ENCODE measurements around the gene PRR9. TPM values are rescaled to one million over a fixed set of nuclear protein-coding genes. Genes with fewer than 3 reads are reported as not detected.

Gene PRR9
- total and polyA plus RNA-seq, 2 of the 8 experiments (the other 6 are each of a cell fraction or from before 2014, with no cell fraction given) = not detected

DNA sequence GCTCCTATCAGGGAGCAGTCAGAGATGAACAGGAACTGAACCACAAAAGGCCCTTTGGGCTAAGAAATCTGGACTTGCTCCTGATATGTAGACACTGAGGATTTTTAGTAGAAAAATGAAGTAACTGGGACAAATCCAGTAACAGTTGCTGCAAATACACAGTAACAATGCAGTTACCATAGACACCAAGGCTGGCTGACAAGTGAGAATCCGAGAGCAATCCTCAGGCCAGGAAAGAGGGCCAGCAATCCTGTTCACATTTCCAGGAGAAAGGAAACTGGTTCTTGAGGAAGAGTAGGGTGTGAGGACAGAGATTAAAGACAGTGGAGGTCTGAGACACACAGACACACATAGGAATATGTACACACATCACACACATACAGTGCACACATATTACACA, 32.8 kb downstream of the PRR9 start:
- Histone ChIP-seq H3K23me2 (ENCODE audit: low read depth, low read length) (no peaks in the 10 kb centered on the region), H2BK120ac (replicated peaks; ENCODE audit: low read depth, low read length) (no peak overlapping the region), H4K91ac (replicated peaks; ENCODE audit: insufficient read length, low read length) (no peak overlapping the region), H3K9ac (replicated peaks in 1 of 4; ENCODE audit: extremely low read depth in 1 of 4, low read depth in 3 of 4, low read length in 3 of 4) (no peak overlapping the region), H3K27me3 (replicated peaks in 1 of 4; ENCODE audit: control insufficient read depth in 3 of 4, extremely low read depth in 1 of 4, insufficient read depth in 3 of 4, low read length in 3 of 4) (no peaks in the 10 kb centered on the region), H3K4me3 (ENCODE audit: extremely low read depth in 1 of 4, insufficient read depth in 2 of 4, low read depth in 3 of 4, low read length in 4 of 4) (no peak overlapping the region), H2BK15ac (ENCODE audit: low read length) (no peak overlapping the region), H3K9me3 (ENCODE audit: insufficient read depth in 2 of 2, low read depth in 1 of 2, low read length in 1 of 2) (peaks cover 0 to 11% of the 10 kb centered on the region in 2 experiments; a peak in 2 of 4 replicates), H4K8ac (ENCODE audit: extremely low read depth, insufficient read depth, low read length) (no peak overlapping the region), H4K20me1 (replicated peaks in 1 of 2; ENCODE audit: control insufficient read depth in 1 of 2, insufficient read depth in 2 of 2, low read length in 2 of 2) (no peaks in the 10 kb centered on the region), H3K27ac (ENCODE audit: low read depth, low read length) (no peak overlapping the region), H3K36me3 (ENCODE audit: control insufficient read depth in 2 of 4, insufficient read depth in 4 of 4, low read length in 3 of 4) (no peaks in the 10 kb centered on the region), H3K4ac (replicated peaks; ENCODE audit: insufficient read length, low read depth, low read length) (no peak overlapping the region), H3K79me1 (ENCODE audit: low read depth, low read length) (no peaks in the 10 kb centered on the region), H3K4me2 (ENCODE audit: insufficient read depth in 1 of 2, low read depth in 2 of 2, low read length in 2 of 2) (no peak overlapping the region), H3K56ac (replicated peaks; ENCODE audit: insufficient read length, low read depth, low read length) (no peak overlapping the region), H3K18ac (ENCODE audit: extremely low read depth, low read length) (no peak overlapping the region), H3K23ac (ENCODE audit: insufficient read length) (no peak overlapping the region), H2AFZ (ENCODE audit: low read length) (no peak overlapping the region), H3K79me2 (ENCODE audit: control insufficient read depth in 1 of 2, insufficient read depth in 2 of 2, low read length in 2 of 2) (no peaks in the 10 kb centered on the region), H2BK20ac (ENCODE audit: low read length) (no peak overlapping the region), H2AK5ac (ENCODE audit: low read depth, low read length) (no peak overlapping the region), H3K4me1 (replicated peaks in 1 of 4; ENCODE audit: control insufficient read depth in 3 of 4, insufficient read depth in 4 of 4, low read length in 3 of 4) (no peaks in the 10 kb centered on the region), H2BK12ac (ENCODE audit: low read depth, low read length) (no peak overlapping the region), H3K14ac (ENCODE audit: insufficient read length) (no peak overlapping the region), H4K5ac (ENCODE audit: insufficient read length, low read depth, low read length) (no peak overlapping the region), H2BK5ac (ENCODE audit: low read depth, low read length) (no peak overlapping the region)
- 88% methylated on average over 1 of the region's 1 CpG; no CpG with 5 or more reads in 1 of the 2 experiments for WGBS, 2 experiments (ENCODE audit: extremely low coverage in 1 of 2, insufficient coverage in 1 of 2, insufficient read length in 1 of 2, insufficient replicate concordance in 2 of 2, low coverage in 1 of 2, low lambda C conversion rate in 2 of 2, missing lambda C conversion rate in 1 of 2)
- FAIRE-seq (no peak), DNase-seq (ENCODE audit: low read depth in 1 of 2, low spot score in 2 of 2) (no peak)
- TF ChIP-seq CREB1 (IDR thresholded peaks at IDR 0.05) (no peak), MAFK (IDR thresholded peaks at IDR 0.05; ENCODE audit: low read depth, low read length) (no peak), RAD21 (IDR thresholded peaks at IDR 0.05 in 1 of 2, conservative IDR thresholded peaks at IDR 0.05 in 1 of 2; ENCODE audit: low read depth in 2 of 2, low read length in 2 of 2) (no peak), BRCA1 (IDR thresholded peaks at IDR 0.05; ENCODE audit: low read depth, low read length) (no peak), TCF12 (IDR thresholded peaks at IDR 0.05; ENCODE audit: low read depth, low read length) (no peak), SP2 (IDR thresholded peaks at IDR 0.05; ENCODE audit: low read length) (no peak), KDM1A (IDR thresholded peaks at IDR 0.05; ENCODE audit: borderline replicate concordance, low read length) (no peak), RFX5 (IDR thresholded peaks at IDR 0.05; ENCODE audit: borderline replicate concordance, low read depth, low read length) (no peak), SIRT6 (IDR thresholded peaks at IDR 0.05; ENCODE audit: low read length) (no peak), JUN (IDR thresholded peaks at IDR 0.05; ENCODE audit: low read depth, low read length) (no peak), SIN3A (conservative IDR thresholded peaks at IDR 0.05 in 1 of 2, IDR thresholded peaks at IDR 0.05 in 1 of 2; ENCODE audit: low read depth in 1 of 2, low read length in 2 of 2) (no peak), TAF1 (IDR thresholded peaks at IDR 0.05; ENCODE audit: low read depth, low read length) (no peak), YY1 (IDR thresholded peaks at IDR 0.05; ENCODE audit: low read depth, low read length) (no peak), ATF3 (IDR thresholded peaks at IDR 0.05; ENCODE audit: insufficient read depth, low read depth, low read length) (no peak)
- ChIA-PET POLR2A (ENCODE audit: partially characterized antibody) (no interaction called here), CTCF (ENCODE audit: partially characterized antibody) (interaction anchor here (1.3 kb wide), 1 partner anchor 11 kb away, joined by 3 read pairs; no protein-coding TSS in a partner anchor)

All from H1 (cell line).